Smooth muscle cell of the coronary artery (primary cell): ENCODE results near the gene ZNF575. TPM values are rescaled to one million over a fixed set of nuclear protein-coding genes. Genes with fewer than 3 reads are reported as not detected.

ENCODE experiments used
- total RNA-seq: library from RNA; depleted of rRNA; stranded (reverse); fragments of >200 nt; gene quantifications from 2 replicates; pipeline ENCODE4 v1.2.3, GENCODE V29; 2014; ENCODE audit warnings: low replicate concordance

ZNF575 gene
- total RNA-seq, result 0.08 and 0.12 TPM in 2 replicates

DNA sequence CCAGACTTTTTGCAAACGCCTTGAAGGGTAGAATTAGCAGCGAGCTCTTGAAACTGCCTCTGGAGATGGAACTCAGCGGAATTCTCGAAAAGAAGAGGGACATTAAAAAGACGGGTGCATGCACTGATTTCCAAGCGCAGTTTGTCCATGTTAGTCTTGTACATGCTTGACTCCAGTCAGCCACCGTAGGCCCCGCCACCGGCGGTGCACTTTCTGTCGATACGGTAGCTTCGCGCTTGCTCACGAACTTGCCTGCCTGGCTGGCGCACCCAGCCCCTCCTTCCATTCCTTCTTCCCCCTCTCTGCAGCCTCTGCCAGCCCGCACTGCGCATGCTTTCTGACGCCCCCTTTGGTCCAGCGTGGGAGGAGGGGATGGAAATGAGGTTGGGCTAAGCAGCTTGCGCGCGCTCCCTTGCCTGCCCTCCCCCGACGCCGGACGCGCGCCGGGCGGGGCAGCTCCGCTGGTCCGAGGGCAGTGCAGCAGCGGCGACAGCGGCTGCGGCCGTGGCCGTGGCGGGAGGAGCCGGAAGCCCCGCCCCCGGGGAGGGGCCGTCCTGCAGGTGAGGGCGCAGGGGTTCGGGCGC, at the start of gene ZNF575:
ZNF575 (plus strand) TSS at position 227 of the 584 bp plus-strand sequence. CDS start 1,235 bp downstream, outside the sequence.

GRCh38 chr19:43504426-43505185, 28.4 kb upstream of the ZNF575 start, which contains the start of gene PHLDB3:
PHLDB3 (minus strand) TSS chr19:43504746; CDS start chr19:43504118, 628 bp downstream.

DNA sequence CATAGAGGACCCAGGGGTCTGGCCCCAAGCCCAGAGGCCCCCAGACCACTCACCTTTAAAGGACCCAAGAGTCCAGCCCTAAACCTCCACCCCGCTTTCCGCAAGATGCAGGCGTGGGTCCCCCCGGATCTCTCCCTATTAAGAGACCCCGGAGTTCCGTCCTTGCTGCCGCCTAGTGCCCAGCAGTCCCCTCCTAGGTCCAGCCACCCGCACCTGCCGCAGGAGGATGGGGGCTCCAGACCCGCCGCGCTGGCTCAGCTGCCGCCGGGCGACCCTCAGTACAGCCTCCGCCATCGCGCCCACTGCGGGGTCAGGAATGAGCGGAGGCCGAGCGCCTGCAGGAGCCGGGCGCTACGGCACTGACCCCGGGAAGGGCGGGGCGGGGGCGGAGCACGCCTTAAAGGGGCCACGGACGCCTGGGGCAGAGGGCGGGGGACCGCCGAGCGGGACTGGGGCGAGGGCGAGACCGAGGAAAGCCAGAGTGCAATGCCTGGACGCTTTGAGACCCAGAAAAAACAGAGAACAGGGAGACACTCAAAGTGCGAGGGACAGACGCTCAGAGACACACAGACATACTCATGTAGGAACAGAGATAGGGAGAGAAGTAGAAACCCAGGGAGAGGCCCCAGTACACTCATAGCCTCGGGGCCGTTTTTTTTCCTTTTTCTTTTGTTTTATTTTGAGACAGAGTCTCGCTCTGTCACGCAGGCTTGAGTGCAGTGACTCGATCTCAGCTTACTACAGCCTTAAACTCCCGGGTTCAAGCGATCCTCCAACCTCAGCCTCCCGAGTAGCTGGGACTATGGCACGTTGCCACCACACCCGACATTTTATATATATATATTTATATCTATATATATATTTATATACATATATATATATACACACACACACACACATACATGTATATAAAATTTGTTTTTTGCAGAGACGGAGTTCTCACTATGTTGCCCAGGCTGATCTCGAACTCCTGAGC, 5.8 kb upstream of the ZNF575 start, which contains the start of gene ETHE1:
ETHE1 (minus strand) TSS at position 318 of the 976 bp plus-strand sequence; CDS start at position 294, 24 bp downstream.

DNA sequence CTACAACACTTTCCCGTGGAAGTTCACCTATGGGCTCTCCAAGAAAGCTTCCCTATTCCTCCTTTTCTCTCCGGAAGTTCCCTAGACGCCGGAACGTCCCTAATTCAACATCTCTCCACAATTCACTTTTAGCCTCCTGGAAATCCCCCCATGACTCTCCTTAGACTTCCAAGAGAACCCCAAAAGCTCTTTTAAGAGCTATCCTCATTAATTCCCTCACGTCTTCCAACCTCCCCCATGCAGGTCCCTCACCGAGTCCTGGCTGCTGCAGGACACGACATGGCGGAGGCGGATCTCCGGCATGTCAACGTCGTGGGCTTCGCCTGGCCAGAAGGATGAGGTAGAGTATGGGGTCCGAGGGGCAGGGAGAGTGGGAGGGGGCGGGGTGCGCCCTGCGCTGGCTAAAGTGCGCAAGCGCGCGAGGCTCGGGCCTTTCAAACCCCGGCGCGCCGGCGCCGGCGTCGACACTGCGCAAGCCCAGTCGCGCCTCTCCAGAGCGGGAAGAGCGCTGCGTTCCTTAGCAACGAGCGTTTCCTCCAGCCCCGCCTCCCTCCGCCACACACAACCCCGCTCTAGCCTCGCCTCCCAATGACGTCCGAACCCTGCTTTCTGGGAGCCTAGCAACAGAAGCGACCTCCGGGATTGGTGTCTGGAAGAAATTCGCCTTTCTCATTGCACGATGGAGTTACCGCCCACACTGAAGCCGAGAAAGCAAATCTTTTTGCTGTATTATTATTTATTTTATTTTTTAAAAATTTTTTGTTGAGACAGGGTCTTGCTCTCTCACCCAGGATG, 42.4 kb downstream of the ZNF575 start, which contains the start of the genes PINLYP and XRCC1:
PINLYP (plus strand) TSS at position 646 of the 795 bp plus-strand sequence. CDS start 1,391 bp downstream, outside the sequence.
XRCC1 (minus strand) TSS at position 372 of the 795 bp plus-strand sequence; CDS start at position 303, 69 bp downstream.

Other genes starting within 250 kb of the ZNF575 start
- 0.12 TPM in 1 of 2 replicates, not detected in the other for gene CD177, start 179.5 kb upstream of the ZNF575 start, total RNA-seq
- gene TEX101, start 118.3 kb upstream of the ZNF575 start, total RNA-seq, result not detected in 2 replicates
- 0.08 TPM in 1 of 2 replicates, not detected in the other for gene LYPD3, start 67.6 kb upstream of the ZNF575 start, total RNA-seq
- gene PHLDB3, start 28.4 kb upstream of the ZNF575 start, total RNA-seq, result 14.2 and 33.9 TPM in 2 replicates
- gene ETHE1, start 6.0 kb upstream of the ZNF575 start, total RNA-seq, result 115 and 156 TPM in 2 replicates
- 11.2 and 18.5 TPM in 2 replicates for gene XRCC1, start 42.3 kb downstream of the ZNF575 start, total RNA-seq
- gene PINLYP, start 42.6 kb downstream of the ZNF575 start, total RNA-seq, result 0.83 and 6.4 TPM in 2 replicates
- 17.1 and 22.7 TPM in 2 replicates for gene IRGQ, start 62.9 kb downstream of the ZNF575 start, total RNA-seq
- gene ZNF576, start 63.4 kb downstream of the ZNF575 start, total RNA-seq, result 8.0 and 11.8 TPM in 2 replicates
- not detected in 2 replicates for gene SRRM5, start 78.9 kb downstream of the ZNF575 start, total RNA-seq
- 38.0 and 53.7 TPM in 2 replicates for gene ZNF428, start 86.4 kb downstream of the ZNF575 start, total RNA-seq
- 1.7 and 3.4 TPM in 2 replicates for gene CADM4, start 106.7 kb downstream of the ZNF575 start, total RNA-seq
- gene PLAUR, start 137.0 kb downstream of the ZNF575 start, total RNA-seq, result 38.0 and 43.1 TPM in 2 replicates
- not detected in 2 replicates for gene IRGC, start 182.9 kb downstream of the ZNF575 start, total RNA-seq
- gene SMG9, start 221.8 kb downstream of the ZNF575 start, total RNA-seq, result 8.7 and 9.1 TPM in 2 replicates
- gene KCNN4, start 247.8 kb downstream of the ZNF575 start, total RNA-seq, result 3.4 and 7.5 TPM in 2 replicates